GM21360 (cell line): Measurements from ENCODE around the gene SLC37A2.
"Not testable (repeated sequence)": the region's sequence is repeated elsewhere in the genome, so short reads cannot be mapped to it uniquely, and the experiment has no call there.

Experiments used
- ATAC-seq: cut with Tn5 transposase; IDR thresholded peaks from one replicate; pipeline ENCODE4 v1.9.1; 2021; ENCODE audit warnings: mild to moderate bottlenecking, moderate library complexity; ENCODE audit not compliant: unreplicated experiment

Gene SLC37A2

DNA sequence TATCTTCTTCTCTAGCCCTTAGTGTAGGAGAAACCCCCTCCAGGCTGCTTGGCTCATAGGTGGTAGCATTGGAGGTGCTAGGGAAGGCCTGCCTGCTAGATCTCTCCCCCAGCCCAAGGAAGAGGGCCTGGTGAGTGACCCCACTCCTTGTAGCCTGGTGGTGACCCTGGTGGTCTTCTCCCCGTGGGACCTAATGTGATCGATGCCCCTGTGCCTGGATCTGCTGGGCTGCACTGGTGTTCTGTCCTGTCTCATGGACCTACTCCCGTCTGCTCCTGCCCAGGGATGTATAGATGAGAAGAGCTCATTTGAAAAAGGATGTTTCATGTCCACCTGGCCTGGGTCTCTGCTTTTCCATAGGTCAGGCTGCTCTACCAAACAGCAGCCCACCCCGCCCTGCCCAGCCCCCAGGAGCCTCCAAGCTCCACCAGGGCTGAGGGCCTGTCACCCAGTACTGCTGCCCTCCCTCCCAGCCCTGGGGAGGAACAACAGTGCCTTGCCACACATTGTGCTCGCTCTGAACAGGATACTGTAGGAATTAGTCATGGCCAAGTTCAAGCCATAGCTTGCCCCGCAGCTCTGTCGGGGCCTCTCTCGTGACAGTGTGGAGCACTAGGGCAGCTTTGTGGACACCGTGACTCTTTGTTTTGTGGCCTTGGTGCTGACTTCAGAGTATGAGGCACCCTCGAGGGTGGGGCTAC, 19.7 kb downstream of the SLC37A2 start:
- ATAC-seq: no peak

DNA sequence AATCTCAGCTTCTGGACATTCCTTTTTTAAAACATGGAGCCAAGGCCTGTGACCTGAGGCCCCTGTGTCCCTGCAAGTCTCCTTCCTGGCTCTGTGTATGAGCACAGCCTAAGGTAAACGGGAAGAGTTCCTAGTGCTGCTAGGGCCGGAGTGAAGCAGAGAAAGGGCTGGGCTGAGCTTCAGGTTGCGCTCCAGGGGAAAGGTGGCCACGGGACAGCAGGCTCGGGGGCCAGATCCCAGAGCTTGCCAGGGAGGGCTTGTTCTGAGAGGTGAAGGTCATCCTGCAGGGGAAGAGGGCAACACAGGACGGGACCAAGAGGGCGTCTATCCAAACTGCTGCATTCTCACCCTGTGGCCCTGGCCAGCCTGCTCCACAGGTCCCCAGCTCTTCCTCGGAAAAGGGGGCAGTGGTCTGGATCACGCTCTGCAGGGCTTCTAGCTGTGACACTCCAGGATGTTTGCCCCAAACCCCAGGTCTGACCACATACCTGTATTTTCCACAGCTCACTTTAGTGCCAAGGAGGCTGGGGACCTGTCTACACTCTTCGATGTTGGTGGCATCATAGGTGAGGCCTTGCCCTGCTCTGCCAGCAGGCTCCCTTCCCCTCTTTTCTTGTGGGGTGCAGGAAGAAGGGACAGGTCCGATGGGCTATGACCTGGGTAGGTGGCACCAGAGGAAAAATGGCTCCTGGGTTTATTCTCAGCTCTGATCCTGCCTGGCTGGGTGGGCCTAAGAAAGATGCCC, 20.4 kb downstream of the SLC37A2 start:
- no peak for ATAC-seq

GRCh38 chr11:125084057-125084416, 20.9 kb downstream of the SLC37A2 start:
- no peak for ATAC-seq

DNA sequence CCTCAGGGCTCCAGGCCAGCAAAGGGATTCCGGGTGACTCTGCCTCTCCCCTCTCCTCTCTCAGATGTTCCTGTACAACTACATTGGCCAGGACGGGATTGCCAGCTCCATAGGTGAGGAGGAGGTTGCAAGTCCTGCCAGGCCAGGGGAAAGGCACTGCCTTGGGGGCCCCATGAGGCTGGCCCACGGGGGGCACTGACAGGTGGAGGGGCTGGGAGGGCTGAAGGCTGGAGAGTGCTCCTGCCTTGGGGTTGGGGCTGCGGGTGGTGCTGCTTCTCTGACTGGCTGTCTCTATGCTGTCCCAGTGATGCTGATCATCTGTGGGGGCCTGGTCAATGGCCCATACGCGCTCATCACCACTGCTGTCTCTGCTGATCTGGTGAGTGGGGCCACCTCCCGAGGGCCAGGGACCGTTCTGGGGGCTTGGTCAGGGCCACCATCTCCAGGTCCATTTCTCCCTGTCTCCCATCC, 21.7 kb downstream of the SLC37A2 start:
- no peak for ATAC-seq

DNA sequence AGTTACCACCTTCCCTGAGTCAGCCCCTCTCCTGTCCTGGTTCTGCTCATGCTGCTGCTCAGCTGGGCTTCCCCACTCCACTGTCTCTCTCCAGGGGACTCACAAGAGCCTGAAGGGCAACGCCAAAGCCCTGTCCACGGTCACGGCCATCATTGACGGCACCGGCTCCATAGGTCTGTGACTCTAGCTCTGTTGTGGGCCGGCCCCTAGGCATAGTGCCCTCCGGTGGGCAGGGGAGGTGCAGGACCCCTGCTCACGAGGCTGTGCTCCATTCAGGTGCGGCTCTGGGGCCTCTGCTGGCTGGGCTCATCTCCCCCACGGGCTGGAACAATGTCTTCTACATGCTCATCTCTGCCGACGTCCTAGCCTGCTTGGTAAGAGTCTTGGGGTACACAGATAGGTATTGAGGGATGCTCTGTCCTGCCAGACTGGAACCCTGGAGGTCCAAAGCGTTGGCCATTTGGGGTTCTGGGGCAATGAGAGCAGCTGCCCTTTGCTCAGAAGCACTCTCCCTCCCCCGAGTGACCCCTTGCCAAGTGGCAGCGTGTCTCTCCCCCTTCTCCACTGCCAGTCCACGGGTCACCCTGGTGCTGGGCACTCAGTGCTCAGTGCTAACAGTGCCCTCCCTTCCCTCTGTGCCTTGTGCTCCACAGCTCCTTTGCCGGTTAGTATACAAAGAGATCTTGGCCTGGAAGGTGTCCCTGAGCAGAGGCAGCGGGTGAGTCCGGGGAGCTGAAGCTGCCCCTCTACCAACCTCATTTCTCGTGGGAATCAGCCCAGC, 22.4 kb downstream of the SLC37A2 start:
- ATAC-seq: no peak

GRCh38 chr11:125086633-125087296, 23.7 kb downstream of the SLC37A2 start:
- ATAC-seq: no peak

DNA sequence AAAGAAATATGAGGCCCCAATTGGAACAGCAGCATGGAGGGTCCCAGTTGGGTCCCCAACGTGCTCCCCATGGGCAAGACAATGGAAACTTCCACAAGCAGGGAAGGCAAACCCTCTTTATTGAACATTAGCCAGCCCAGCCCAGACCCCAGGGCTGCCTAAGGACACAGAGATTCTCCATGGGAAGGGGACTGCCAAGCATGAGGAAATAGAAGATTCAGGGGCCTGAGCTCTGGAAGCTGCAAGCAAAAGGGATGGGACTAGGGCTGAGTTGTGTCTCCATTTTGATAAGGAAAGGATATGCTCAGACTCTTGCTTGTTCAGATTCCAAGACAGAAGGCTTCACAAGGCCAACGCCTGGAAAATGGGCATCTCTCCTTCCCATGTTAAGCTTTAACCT, 25.0 kb downstream of the SLC37A2 start:
- no peak for ATAC-seq

GRCh38 chr11:125088576-125089455, 25.7 kb downstream of the SLC37A2 start:
- ATAC-seq: no peak

- ATAC-seq: not testable (repeated sequence)
These were observed 26.4 kb downstream of the SLC37A2 start for GRCh38 chr11:125089481-125089880.

GRCh38 chr11:125090151-125090550, 27.0 kb downstream of the SLC37A2 start:
- ATAC-seq: not testable (repeated sequence)

DNA sequence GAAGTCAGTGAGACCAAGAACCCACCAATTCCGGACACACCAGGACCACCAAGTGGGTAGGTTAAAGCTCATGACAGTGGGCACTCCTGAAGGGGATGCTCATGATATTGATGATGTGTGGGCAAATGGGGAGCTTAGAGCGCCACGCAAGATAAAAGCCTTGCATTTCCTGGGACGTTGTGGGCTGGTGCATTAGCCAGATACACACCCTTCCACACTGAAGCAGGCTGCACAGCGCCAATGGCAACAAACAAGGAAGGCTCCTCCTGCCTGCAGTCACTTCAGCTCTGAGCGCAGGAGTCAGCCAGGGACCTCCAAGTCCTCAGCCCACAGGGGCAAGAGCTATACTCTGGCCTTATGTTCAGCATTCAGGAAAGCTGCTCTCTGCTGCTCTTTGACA, 27.7 kb downstream of the SLC37A2 start:
- no peak for ATAC-seq

GRCh38 chr11:125091247-125091876, 28.3 kb downstream of the SLC37A2 start:
- ATAC-seq: no peak

DNA sequence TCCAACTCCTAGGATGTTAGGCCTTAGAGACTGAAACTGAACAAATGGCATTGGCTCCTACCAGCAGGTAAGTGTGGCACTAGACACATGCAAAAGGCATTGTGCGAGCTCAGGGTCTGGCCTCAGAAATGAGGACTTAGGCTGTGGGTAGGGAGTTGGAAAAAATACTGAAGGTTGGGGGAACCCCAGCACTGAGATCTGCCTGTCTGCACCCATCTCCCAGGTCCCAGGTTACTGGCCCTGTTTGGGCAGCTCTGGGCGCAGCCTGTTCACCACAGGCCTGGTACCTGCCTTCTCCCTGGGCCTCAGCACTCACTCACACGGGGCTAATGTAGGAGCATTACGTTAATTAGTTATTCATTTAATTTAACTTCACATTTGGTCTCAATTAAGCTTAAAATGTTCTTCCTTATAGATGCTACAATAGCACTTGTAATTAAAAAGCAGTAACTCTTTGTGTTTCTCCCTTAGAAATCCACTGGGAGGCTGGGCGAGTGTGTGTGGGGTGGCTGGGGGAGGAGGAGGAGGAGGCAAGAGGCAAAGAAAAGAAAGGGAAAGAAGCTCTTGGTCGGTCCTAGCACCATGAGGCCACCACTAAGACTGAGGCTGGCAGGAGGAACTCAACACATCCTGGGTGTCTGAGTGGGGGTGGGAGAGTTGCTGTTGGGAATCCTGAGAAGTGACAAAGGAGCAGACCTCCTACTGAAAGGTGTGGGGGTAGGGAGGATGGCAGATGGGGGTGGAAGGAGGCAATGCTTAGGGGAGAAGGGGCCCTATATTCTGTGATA, 29.0 kb downstream of the SLC37A2 start:
- ATAC-seq: no peak

DNA sequence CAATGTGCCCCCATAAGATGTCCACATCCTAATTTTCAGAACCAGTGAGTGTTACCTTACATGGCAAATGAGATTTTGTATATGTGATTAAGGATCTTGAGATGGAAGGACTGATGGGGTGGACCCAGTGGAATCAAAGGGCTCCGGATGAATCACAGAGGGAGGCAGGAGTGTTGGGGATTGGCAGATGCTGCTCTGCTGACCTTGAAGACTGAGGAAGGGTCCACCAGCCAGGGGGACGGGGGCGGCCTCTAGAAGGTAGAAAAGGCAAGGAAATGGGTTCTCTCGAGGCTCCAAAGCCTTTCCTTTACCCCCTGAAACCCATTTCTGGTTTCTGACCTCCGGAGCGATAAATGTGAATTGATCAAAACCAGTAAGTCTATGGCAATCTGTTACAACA, 29.6 kb downstream of the SLC37A2 start:
- no peak for ATAC-seq

GRCh38 chr11:125093502-125093901, 30.4 kb downstream of the SLC37A2 start:
- no peak for ATAC-seq

- ATAC-seq: no peak
These were observed 31.6 kb downstream of the SLC37A2 start for GRCh38 chr11:125094731-125095130.

GRCh38 chr11:125100136-125100535, 37.0 kb downstream of the SLC37A2 start:
- ATAC-seq: no peak

GRCh38 chr11:125101596-125101995, 38.5 kb downstream of the SLC37A2 start:
- no peak for ATAC-seq

DNA sequence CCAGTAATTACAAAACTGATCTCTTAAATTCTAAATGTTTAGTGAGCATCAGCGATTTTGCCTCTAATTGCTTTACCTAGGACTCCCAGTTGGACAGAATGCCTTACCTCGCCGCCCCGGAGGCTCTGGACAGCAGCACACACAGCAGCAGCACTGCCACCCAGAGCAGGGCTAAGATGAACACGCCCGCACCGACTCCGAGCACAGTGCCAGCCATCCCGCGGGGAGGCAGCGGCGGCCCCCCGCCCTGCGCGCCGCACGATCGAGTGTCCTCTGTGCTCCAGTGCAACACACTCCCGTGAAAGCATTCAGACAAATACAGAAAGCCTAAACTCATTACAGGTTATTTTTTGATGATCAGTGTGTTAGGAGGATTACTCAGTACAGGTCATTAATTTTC, 38.9 kb downstream of the SLC37A2 start:
- no peak for ATAC-seq
